Kidney epithelial cell (primary cell): ENCODE data around the gene ABI1. TPM values are rescaled to one million over a fixed set of nuclear protein-coding genes. Genes with fewer than 3 reads are reported as not detected.

Experiments used
- DNase-seq: peaks from one replicate; pipeline ENCODE4 v3.0.0-alpha.2; 2010; ENCODE audit warnings: low read depth
- H3K27me3 ChIP-seq: 2 replicates; pipeline ENCODE4 v1.6.0; 2011; ENCODE audit warnings: low read length; ENCODE audit not compliant: control insufficient read depth, insufficient read depth
- H3K36me3 ChIP-seq: 2 replicates; pipeline ENCODE4 v1.5.1; 2011; ENCODE audit warnings: low read length; ENCODE audit not compliant: control insufficient read depth, insufficient read depth
- H3K4me3 ChIP-seq: 2 replicates; pipeline ENCODE4 v1.5.1; 2011; ENCODE audit warnings: low read depth, mild to moderate bottlenecking, control low read depth, low read length
- total RNA-seq: library from RNA; depleted of rRNA; stranded (reverse); fragments of >200 nt; gene quantifications from 2 replicates; pipeline ENCODE4 v1.2.3, GENCODE V29; 2015
- TF ChIP-seq, protein P1 (sequence below): IDR thresholded peaks from 2 replicates; pipeline ENCODE4 v1.5.1; 2011; ENCODE audit warnings: mild to moderate bottlenecking, moderate library complexity, low read length, control low read depth, inconsistent platforms; ENCODE audit not compliant: insufficient read depth, poor library complexity, severe bottlenecking

ABI1 gene
- total RNA-seq, 1 donor from 2014 or later, result 41.6 TPM

DNA sequence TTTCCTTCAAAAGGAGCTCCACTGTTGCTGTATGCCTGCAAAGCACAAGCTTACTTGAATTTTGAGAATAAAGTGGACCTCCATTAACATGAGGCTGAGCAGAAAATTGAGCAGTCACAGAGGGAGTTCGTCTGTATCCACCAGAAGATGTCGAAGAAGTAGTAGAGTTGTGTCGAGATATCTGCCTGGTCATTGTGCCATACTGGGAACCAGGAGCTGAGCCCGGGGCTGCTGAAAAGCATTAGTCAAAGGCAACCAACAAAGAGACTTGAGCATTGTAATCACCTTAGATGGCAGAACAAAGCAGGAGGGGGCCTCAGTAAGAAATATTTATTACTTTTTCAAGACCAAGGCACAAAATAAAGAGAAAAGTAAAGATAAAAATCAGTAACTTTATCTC lies 101.8 kb downstream of the ABI1 start:
- Histone ChIP-seq H3K4me3 (no peak overlapping the region), H3K36me3 (no peaks in the 10 kb centered on the region), H3K27me3 (no peaks in the 10 kb centered on the region)
- DNase-seq, result no peak
- TF ChIP-seq, protein P1, sequence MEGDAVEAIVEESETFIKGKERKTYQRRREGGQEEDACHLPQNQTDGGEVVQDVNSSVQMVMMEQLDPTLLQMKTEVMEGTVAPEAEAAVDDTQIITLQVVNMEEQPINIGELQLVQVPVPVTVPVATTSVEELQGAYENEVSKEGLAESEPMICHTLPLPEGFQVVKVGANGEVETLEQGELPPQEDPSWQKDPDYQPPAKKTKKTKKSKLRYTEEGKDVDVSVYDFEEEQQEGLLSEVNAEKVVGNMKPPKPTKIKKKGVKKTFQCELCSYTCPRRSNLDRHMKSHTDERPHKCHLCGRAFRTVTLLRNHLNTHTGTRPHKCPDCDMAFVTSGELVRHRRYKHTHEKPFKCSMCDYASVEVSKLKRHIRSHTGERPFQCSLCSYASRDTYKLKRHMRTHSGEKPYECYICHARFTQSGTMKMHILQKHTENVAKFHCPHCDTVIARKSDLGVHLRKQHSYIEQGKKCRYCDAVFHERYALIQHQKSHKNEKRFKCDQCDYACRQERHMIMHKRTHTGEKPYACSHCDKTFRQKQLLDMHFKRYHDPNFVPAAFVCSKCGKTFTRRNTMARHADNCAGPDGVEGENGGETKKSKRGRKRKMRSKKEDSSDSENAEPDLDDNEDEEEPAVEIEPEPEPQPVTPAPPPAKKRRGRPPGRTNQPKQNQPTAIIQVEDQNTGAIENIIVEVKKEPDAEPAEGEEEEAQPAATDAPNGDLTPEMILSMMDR, result no peak

DNA sequence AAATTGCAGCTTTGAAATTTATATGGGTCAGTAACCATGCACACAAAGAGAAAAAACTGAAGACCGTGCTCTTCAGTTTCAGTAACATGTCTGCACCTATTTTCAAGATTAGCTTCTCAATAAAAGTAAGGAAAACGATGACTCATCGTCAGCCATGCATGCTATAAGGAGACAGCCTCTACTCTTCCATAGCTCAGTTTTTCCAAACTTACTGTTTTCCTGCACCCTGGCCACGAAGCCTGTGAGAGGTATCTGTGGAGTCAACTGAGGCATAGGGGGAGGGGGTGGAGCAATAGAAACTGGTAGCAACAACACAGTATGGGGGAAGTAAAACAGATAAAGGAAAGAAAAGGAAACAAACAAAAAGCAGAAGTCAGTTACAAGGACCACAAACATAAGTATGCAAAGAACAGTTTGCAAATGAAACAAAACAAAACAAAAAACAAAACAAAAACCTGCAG lies 105.3 kb downstream of the ABI1 start:
- no peaks in the 10 kb centered on the region for H3K27me3 ChIP-seq
- peak; percentile 52 for DNase-seq
- H3K4me3 ChIP-seq, result no peak overlapping the region
- H3K36me3 ChIP-seq, result no peaks in the 10 kb centered on the region
- TF ChIP-seq, protein P1, result no peak

DNA sequence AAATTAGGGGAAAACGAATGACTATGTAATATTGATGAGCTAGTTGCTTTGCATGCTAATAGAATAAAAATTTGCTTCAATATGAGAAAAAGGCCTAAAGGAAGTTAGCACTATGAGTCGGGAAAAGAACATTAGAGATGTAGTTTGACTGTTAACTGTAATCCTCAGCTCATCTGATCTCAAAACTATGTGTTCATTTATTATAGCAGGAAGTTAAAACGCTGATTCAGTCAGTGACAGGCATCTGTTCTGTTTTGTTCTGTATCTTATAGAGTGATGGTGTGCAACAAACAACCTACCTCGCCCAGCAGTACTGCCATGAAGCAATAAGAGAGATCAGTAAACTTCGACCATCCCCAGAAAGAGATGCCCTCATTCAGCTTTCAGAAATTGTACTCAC lies 114.7 kb downstream of the ABI1 start:
- TF ChIP-seq, protein P1, result no peak
- Histone ChIP-seq H3K4me3 (no peak overlapping the region), H3K36me3 (no peaks in the 10 kb centered on the region), H3K27me3 (no peaks in the 10 kb centered on the region)
- DNase-seq, result no peak

DNA sequence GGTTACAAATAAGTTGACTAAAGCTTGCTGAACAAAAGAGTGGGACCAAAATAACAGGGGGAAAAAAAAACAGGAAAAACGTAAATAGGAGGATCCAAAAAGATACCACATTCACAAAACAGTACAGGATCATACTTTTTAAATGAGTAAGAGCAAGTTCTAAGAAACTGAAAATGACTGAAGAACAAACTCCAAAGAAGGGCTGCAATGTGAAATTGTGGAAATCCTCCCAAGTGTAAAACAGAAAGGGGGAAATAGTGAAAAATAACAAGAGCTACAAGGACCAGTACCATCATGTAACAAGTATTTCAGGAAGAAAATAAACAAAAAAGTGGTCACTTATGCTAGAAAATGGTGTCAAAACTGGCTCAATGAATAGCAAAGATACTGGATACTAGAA lies 116.9 kb downstream of the ABI1 start:
- no peaks in the 10 kb centered on the region for H3K36me3 ChIP-seq
- H3K4me3 ChIP-seq, result no peak overlapping the region
- TF ChIP-seq, protein P1, result no peak
- H3K27me3 ChIP-seq, result no peaks in the 10 kb centered on the region
- DNase-seq, result no peak

DNA sequence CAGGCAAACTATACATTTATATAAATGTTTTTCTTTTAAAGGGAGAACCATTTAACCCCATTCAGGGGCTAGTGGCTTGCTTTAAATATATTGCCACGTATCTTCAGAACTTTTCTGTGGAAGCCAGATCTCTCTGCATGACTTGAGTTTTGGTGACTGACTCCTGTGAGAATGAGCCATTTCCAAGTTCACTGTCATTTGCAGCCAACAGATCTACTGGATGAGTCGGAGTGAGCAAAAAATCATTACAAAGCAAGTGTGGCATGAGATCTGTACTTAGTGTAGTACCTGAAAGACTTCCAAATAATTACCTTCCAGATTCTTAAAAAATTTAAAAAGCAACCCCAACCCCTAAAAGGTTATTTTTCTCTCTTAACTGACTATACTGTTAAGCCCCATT lies 117.7 kb downstream of the ABI1 start:
- TF ChIP-seq, protein P1, result no peak
- Histone ChIP-seq H3K4me3 (no peak overlapping the region), H3K36me3 (no peaks in the 10 kb centered on the region), H3K27me3 (no peaks in the 10 kb centered on the region)
- peak; percentile 19 for DNase-seq

DNA sequence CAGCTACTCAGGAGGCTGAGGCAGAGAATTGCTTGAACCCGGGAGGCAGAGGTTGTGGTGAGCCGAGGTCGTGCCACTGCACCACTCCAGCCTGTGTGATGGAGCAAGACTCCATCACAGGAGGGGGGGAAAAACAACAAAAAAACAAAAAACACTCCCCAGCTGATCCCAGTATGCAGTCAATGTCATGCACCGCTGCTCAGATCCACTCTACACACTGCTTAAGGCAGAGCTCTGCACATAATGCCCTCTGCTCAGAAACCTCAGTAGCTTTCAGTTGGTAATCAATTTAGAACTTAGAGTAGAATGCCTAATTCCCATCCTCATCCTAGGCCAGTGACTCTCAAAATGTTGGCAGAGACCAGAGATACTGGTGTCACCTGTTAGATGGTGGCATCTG lies 119.4 kb downstream of the ABI1 start:
- TF ChIP-seq, protein P1, result no peak
- no peak for DNase-seq
- no peaks in the 10 kb centered on the region for H3K27me3 ChIP-seq
- no peak overlapping the region for H3K4me3 ChIP-seq
- no peaks in the 10 kb centered on the region for H3K36me3 ChIP-seq
